HepG2 (cell line): ENCODE measurements around the gene NEK8. TPM values are rescaled to one million over a fixed set of nuclear protein-coding genes. Genes with fewer than 3 reads are reported as not detected.

Source experiments
- DMAP1 ChIP-seq: IDR thresholded peaks from 2 replicates; pipeline ENCODE4 v1.6.1; 2016
- FOSL2 ChIP-seq: sonication (generic); formaldehyde crosslinking; IDR thresholded peaks from 2 replicates; pipeline ENCODE4 v1.4.0; 2020; ENCODE audit warnings: missing genetic modification reagents
- HOXA3 ChIP-seq: sonication (generic); formaldehyde crosslinking; IDR thresholded peaks from 2 replicates; pipeline ENCODE4 v1.5.0; 2020; ENCODE audit warnings: missing genetic modification reagents
- JUNB ChIP-seq: sonication (generic); formaldehyde crosslinking; IDR thresholded peaks from 2 replicates; pipeline ENCODE4 v1.8.0; 2022; ENCODE audit warnings: missing genetic modification reagents, mild to moderate bottlenecking, borderline replicate concordance
- KDM4B ChIP-seq: sonication (generic); formaldehyde crosslinking; IDR thresholded peaks from 2 replicates; pipeline ENCODE4 v1.4.0; 2020; ENCODE audit warnings: missing genetic modification reagents
- MYNN ChIP-seq: sonication (generic); formaldehyde crosslinking; IDR thresholded peaks from 2 replicates; pipeline ENCODE4 v1.4.0; 2020; ENCODE audit warnings: mild to moderate bottlenecking, low read depth, missing genetic modification reagents
- POGK ChIP-seq: sonication (generic); formaldehyde crosslinking; conservative IDR thresholded peaks from 2 replicates; pipeline ENCODE4 v1.8.0; 2022; ENCODE audit warnings: mild to moderate bottlenecking, moderate library complexity, missing genetic modification reagents
- POLR2AphosphoS5 ChIP-seq: IDR thresholded peaks from 2 replicates; pipeline ENCODE4 v1.6.1; 2012; ENCODE audit warnings: low read depth, low read length
- RBFOX2 ChIP-seq: fragments of 200-400 bp; formaldehyde crosslinking; IDR thresholded peaks from 2 replicates; pipeline ENCODE4 v1.6.1; 2017; ENCODE audit warnings: low read depth, mild to moderate bottlenecking, low read length
- REXO4 ChIP-seq: sonication (generic); formaldehyde crosslinking; IDR thresholded peaks from 2 replicates; pipeline ENCODE4 v1.8.0; 2022; ENCODE audit warnings: missing genetic modification reagents, mild to moderate bottlenecking, borderline replicate concordance
- SALL1 ChIP-seq: sonication (generic); formaldehyde crosslinking; IDR thresholded peaks from 2 replicates; pipeline ENCODE4 v1.8.0; 2022; ENCODE audit warnings: mild to moderate bottlenecking, missing genetic modification reagents
- ZBTB26 ChIP-seq: IDR thresholded peaks from 2 replicates; pipeline ENCODE4 v1.6.1; 2016; ENCODE audit warnings: missing compliant biosample characterization, missing genetic modification reagents, borderline replicate concordance
- ZMAT5 ChIP-seq: sonication (generic); formaldehyde crosslinking; IDR thresholded peaks from 2 replicates; pipeline ENCODE4 v1.5.0; 2020; ENCODE audit warnings: mild to moderate bottlenecking, low read depth, missing genetic modification reagents, borderline replicate concordance
- ZNF264 ChIP-seq: sonication (generic); formaldehyde crosslinking; IDR thresholded peaks from 2 replicates; pipeline ENCODE4 v1.4.0; 2020; ENCODE audit warnings: missing genetic modification reagents
- ZNF577 ChIP-seq: sonication (generic); formaldehyde crosslinking; IDR thresholded peaks from 2 replicates; pipeline ENCODE4 v1.4.0; 2020; ENCODE audit warnings: mild to moderate bottlenecking, low read depth, missing genetic modification reagents, borderline replicate concordance
- ZNF709 ChIP-seq: sonication (generic); formaldehyde crosslinking; IDR thresholded peaks from 2 replicates; pipeline ENCODE4 v1.5.0; 2020; ENCODE audit warnings: mild to moderate bottlenecking, missing genetic modification reagents
- polyA plus RNA-seq, 8 experiments: library from polyadenylated mRNA; depleted of rRNA in 3 of 8; stranded (reverse) in 7 of 8; unstranded in 1 of 8; fragments of >200 nt; fragmentation: Illumina TruSeq in 4 of 8; extraction: Trizol in 4 of 8; gene quantifications; 2 replicates each; pipeline versions ENCODE4 v1.2.1 to v1.2.3, GENCODE V29; 2011 to 2016; ENCODE audit warnings: low read depth in 4 of 8, missing spikeins in 1 of 8, mixed read lengths in 1 of 8; ENCODE audit not compliant: insufficient read depth in 1 of 8
- total RNA-seq, 5 experiments: library from RNA; depleted of rRNA; stranded (reverse); fragments of >200 nt; fragmentation: Illumina TruSeq; extraction: Trizol; gene quantifications; 2 replicates each; pipeline ENCODE4 v1.2.3, GENCODE V29; 2016; ENCODE audit warnings: low read depth in 1 of 5
- TF ChIP-seq, protein P1 (sequence below): sonication (generic); formaldehyde crosslinking; IDR thresholded peaks from 2 replicates; pipeline ENCODE4 v1.5.1; 2020; ENCODE audit warnings: missing genetic modification reagents, mild to moderate bottlenecking, borderline replicate concordance
- TF ChIP-seq, protein P2 (sequence below): IDR thresholded peaks from 2 replicates; pipeline ENCODE4 v1.6.1; 2016; ENCODE audit warnings: mild to moderate bottlenecking
- TF ChIP-seq, protein P3 (sequence below): sonication (generic); formaldehyde crosslinking; IDR thresholded peaks from 2 replicates; pipeline ENCODE4 v1.4.0; 2020; ENCODE audit warnings: missing genetic modification reagents

Gene NEK8
- total and polyA plus RNA-seq, 2 of the 13 experiments (the other 11 are each of a cell fraction or from before 2014, with no cell fraction given), result 5.8 to 13.5 TPM

GRCh38 chr17:28750178-28751047, 21.8 kb downstream of the NEK8 start (continued):
- TF ChIP-seq ZMAT5 (no peak), HOXA3 (peak; percentile 55), ZNF577 (no peak), SALL1 (CRISPR knock-in tag) (peak; percentile 75), POLR2AphosphoS5 (peak; percentile 14; the same call in 1 of the 2 replicates), ZNF264 (CRISPR knock-in tag) (peak; percentile 51; the same call in 1 of the 2 replicates), JUNB (CRISPR knock-in tag) (no peak), DMAP1 (CRISPR knock-in tag) (0 out of 2 replicates have a peak, but pooled peaks have one; percentile 33), MYNN (CRISPR knock-in tag) (no peak), REXO4 (CRISPR knock-in tag) (no peak), KDM4B (0 out of 2 replicates have a peak, but pooled peaks have one; percentile 25), ZNF709 (CRISPR knock-in tag) (no peak), RBFOX2 (peak; percentile 51; the same call in 1 of the 2 replicates), FOSL2 (peak; percentile 34; the same call in 1 of the 2 replicates), POGK (peak; percentile 66), ZBTB26 (CRISPR knock-in tag) (no peak)
- TF ChIP-seq, protein P1, sequence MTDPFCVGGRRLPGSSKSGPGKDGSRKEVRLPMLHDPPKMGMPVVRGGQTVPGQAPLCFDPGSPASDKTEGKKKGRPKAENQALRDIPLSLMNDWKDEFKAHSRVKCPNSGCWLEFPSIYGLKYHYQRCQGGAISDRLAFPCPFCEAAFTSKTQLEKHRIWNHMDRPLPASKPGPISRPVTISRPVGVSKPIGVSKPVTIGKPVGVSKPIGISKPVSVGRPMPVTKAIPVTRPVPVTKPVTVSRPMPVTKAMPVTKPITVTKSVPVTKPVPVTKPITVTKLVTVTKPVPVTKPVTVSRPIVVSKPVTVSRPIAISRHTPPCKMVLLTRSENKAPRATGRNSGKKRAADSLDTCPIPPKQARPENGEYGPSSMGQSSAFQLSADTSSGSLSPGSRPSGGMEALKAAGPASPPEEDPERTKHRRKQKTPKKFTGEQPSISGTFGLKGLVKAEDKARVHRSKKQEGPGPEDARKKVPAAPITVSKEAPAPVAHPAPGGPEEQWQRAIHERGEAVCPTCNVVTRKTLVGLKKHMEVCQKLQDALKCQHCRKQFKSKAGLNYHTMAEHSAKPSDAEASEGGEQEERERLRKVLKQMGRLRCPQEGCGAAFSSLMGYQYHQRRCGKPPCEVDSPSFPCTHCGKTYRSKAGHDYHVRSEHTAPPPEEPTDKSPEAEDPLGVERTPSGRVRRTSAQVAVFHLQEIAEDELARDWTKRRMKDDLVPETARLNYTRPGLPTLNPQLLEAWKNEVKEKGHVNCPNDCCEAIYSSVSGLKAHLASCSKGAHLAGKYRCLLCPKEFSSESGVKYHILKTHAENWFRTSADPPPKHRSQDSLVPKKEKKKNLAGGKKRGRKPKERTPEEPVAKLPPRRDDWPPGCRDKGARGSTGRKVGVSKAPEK (CRISPR knock-in tag), result peak; percentile 61; the same call in 1 of the 2 replicates
- TF ChIP-seq, protein P2, sequence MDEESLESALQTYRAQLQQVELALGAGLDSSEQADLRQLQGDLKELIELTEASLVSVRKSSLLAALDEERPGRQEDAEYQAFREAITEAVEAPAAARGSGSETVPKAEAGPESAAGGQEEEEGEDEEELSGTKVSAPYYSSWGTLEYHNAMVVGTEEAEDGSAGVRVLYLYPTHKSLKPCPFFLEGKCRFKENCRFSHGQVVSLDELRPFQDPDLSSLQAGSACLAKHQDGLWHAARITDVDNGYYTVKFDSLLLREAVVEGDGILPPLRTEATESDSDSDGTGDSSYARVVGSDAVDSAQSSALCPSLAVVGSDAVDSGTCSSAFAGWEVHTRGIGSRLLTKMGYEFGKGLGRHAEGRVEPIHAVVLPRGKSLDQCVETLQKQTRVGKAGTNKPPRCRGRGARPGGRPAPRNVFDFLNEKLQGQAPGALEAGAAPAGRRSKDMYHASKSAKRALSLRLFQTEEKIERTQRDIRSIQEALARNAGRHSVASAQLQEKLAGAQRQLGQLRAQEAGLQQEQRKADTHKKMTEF (CRISPR knock-in tag), result peak; percentile 42; the same call in 1 of the 2 replicates
- TF ChIP-seq, protein P3, sequence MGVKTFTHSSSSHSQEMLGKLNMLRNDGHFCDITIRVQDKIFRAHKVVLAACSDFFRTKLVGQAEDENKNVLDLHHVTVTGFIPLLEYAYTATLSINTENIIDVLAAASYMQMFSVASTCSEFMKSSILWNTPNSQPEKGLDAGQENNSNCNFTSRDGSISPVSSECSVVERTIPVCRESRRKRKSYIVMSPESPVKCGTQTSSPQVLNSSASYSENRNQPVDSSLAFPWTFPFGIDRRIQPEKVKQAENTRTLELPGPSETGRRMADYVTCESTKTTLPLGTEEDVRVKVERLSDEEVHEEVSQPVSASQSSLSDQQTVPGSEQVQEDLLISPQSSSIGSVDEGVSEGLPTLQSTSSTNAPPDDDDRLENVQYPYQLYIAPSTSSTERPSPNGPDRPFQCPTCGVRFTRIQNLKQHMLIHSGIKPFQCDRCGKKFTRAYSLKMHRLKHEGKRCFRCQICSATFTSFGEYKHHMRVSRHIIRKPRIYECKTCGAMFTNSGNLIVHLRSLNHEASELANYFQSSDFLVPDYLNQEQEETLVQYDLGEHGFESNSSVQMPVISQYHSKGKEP (CRISPR knock-in tag), result no peak
